Activated T-cell treated with anti-CD3 and anti-CD28 coated beads for 24 hours (primary cell): ENCODE data around the gene SPATA31C2.
"Not testable (repeated sequence)": the region's sequence is repeated elsewhere in the genome, so short reads cannot be mapped to it uniquely, and the experiment has no call there.

Source experiments
- DNase-seq: peaks from one replicate; pipeline ENCODE4 v3.0.0-alpha.2; 2020; ENCODE audit warnings: low read depth

The SPATA31C2 gene

GRCh38 chr9:88123413-88123812 is 14.9 kb downstream of the SPATA31C2 start:
- not testable (repeated sequence) for DNase-seq

DNA sequence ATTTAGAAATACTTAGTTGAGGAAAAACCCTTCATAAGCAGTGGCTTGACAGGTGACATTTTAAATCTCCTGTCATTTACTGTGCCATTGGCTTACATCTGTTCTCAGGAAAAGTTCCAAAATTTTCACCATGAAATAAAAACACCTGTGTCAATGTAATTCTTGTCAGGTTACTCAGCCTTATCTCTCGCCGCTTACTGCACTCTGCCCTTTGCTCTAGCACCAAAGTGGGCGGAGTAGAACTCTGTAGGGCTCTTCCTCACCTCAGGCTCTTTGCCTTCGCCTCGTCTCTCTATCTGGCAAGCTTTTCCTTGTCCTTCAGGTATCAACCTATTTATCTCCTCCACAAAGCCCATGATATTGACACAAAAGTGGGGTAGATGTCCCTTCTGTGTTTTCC is 20.2 kb downstream of the SPATA31C2 start:
- DNase-seq = not testable (repeated sequence)

GRCh38 chr9:88114968-88115612 is 23.2 kb downstream of the SPATA31C2 start:
- DNase-seq = not testable (repeated sequence)

DNA sequence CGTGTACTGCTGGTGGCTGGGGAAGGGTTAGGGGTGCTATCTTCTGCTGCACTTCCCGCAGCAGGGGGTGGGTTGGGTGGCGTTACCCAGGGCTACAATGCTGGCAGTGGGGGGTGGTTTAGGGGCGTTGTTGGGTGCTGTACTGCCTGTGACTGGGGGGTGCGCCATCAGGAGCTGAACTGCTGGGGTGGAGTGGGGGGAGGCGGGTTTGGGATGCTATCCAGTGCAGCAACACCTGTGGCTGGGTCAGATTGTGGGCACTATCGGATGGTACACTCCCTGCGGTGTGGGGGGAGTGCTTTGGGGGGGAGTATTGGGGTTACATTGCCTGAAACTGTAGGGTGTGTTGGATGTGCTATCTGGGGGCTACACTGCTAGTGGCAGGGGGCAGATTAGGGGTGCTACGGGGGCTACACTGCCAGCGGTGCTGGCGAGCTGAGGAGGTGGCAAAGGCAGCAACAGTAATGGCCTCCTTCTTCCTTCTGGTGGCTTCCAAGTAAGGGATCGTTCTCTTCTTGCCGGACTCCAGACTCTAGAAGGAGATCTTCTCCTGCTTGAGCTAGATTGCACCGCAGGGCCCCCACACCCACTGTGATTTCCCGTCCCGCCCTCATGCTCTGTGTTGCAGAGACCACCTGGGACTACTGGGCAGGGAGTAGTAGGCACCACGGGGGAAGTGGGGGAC is 23.9 kb downstream of the SPATA31C2 start:
- not testable (repeated sequence) for DNase-seq

- not testable (repeated sequence) for DNase-seq
Observed at GRCh38 chr9:88113156-88114130, 24.8 kb downstream of the SPATA31C2 start.

GRCh38 chr9:88110026-88110425 is 28.2 kb downstream of the SPATA31C2 start:
- DNase-seq = no peak

DNA sequence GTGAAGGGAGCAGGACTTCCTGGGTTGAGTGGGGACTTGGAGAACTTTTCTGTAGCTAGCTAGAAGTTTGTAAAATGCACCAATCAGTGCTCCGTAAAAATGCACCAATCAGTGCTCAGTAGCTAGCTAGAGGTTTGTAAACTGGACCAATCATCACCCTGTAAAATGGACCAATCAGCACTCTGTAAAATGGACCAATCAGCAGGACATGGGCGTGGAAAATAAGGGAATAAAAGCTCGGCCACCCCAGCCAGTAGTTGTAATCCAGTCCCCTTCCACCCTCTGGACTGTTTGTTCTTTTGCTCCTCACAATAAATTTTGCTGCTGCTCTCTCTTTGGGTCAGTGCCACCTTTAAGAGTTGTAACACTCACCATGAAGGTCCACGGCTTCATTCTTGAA is 29.5 kb downstream of the SPATA31C2 start:
- no peak for DNase-seq

- DNase-seq = peak; percentile 8
Observed at GRCh38 chr9:88106492-88106891, 31.8 kb downstream of the SPATA31C2 start.

GRCh38 chr9:88092797-88093331 is 45.4 kb downstream of the SPATA31C2 start:
- DNase-seq = no peak

GRCh38 chr9:88090151-88090581 is 48.1 kb downstream of the SPATA31C2 start:
- DNase-seq = no peak

GRCh38 chr9:88087906-88088305 is 50.4 kb downstream of the SPATA31C2 start:
- no peak for DNase-seq

GRCh38 chr9:88085476-88085875 is 52.8 kb downstream of the SPATA31C2 start:
- no peak for DNase-seq

- no peak for DNase-seq
Observed at GRCh38 chr9:88084357-88085183, 53.7 kb downstream of the SPATA31C2 start.
